K562 (cell line): ENCODE data around the gene AMPD3. TPM values are rescaled to one million over a fixed set of nuclear protein-coding genes. Genes with fewer than 3 reads are reported as not detected.

Experiments
- ATAC-seq: fragments of 200-7000 bp; cut with Tn5 transposase; 3 replicates; pipeline ENCODE4 v1.9.1; 2020; ENCODE audit warnings: moderate library complexity
- BruUV-seq: library from RNA; stranded (reverse); fragments of 400-500 nt; replicated peaks from 2 replicates; lab custom pipeline; 2021; lab: Mats Ljungman, UMichigan
- CTCF ChIA-PET: fragments of 300-600 bp; formaldehyde crosslinking; extraction: SDS; loops from one replicate; lab custom pipeline; 2021; ENCODE audit warnings: low intra/inter-chr PET ratio; lab: Yijun Ruan, JAX
- POLR2A ChIA-PET: fragments of 300-600, 350-650 bp; sonication (Branson Sonifier 250); formaldehyde crosslinking; extraction: SDS; loops from one replicate; lab custom pipeline; 2021; ENCODE audit warnings: antibody characterized with exemption, inconsistent platforms; lab: Yijun Ruan, JAX
- DNase-seq, 4 experiments: peaks; one replicate each; pipeline versions ENCODE4 v3.0.0 to v3.0.0-alpha.2; 2011 to 2018; ENCODE audit warnings: low spot score in 3 of 4, mixed read lengths in 3 of 4; ENCODE audit errors: extremely low read depth in 1 of 4
- FAIRE-seq: peaks from 2 replicates; lab custom pipeline; 2011; peaks lifted over from hg19 to GRCh38; lab: Jason Lieb, UNC
- H2AFZ ChIP-seq: 2 replicates; pipeline ENCODE4 v1.6.0; 2011; ENCODE audit warnings: low read depth, low read length, control low read depth, inconsistent platforms
- H3K27ac ChIP-seq: fragments of 200-600 bp; 3 replicates; pipeline ENCODE4 v1.8.0; 2011; ENCODE audit warnings: low read depth, mild to moderate bottlenecking, control low read depth, inconsistent platforms, low read length, moderate library complexity, mixed read lengths; ENCODE audit errors: extremely low read depth
- H3K27me3 ChIP-seq, 2 experiments: fragments of 300-600 bp in 1 of 2; 2 replicates in 1 of 2; 3 replicates in 1 of 2; pipeline versions ENCODE4 v1.6.0 to v1.8.0; 2011; ENCODE audit warnings: inconsistent platforms in 2 of 2, low read length in 2 of 2, mild to moderate bottlenecking in 1 of 2, mixed read lengths in 1 of 2, moderate library complexity in 1 of 2; ENCODE audit not compliant: control insufficient read depth in 2 of 2, insufficient read depth in 2 of 2
- H3K36me3 ChIP-seq: fragments of 300-600 bp; 3 replicates; pipeline ENCODE4 v1.8.0; 2011; ENCODE audit warnings: mild to moderate bottlenecking, low read length, inconsistent platforms; ENCODE audit not compliant: control insufficient read depth, insufficient read depth
- H3K4me1 ChIP-seq, 2 experiments: fragments of 200-600 bp in 1 of 2; replicated peaks in 1 of 2; 2 replicates in 1 of 2; 3 replicates in 1 of 2; pipeline versions ENCODE4 v1.5.1 to v1.8.0; 2011; ENCODE audit warnings: inconsistent platforms in 2 of 2, low read length in 2 of 2, mild to moderate bottlenecking in 1 of 2, mixed read lengths in 1 of 2, moderate library complexity in 1 of 2; ENCODE audit not compliant: control insufficient read depth in 2 of 2, insufficient read depth in 2 of 2
- H3K4me2 ChIP-seq: 2 replicates; pipeline ENCODE4 v1.6.1; 2011; ENCODE audit warnings: low read length, control low read depth, inconsistent platforms, mixed read lengths; ENCODE audit not compliant: insufficient read depth
- H3K4me3 ChIP-seq: fragments of 200-600 bp; sonication (generic), shearing (Covaris generic); 2 replicates; pipeline ENCODE4 v1.5.1; 2016; ENCODE audit warnings: control low read depth, inconsistent platforms
- H3K79me2 ChIP-seq: fragments of 200-600 bp; 3 replicates; pipeline ENCODE4 v1.8.0; 2011; ENCODE audit warnings: low read length, inconsistent platforms; ENCODE audit not compliant: control insufficient read depth, insufficient read depth
- H3K9ac ChIP-seq, 2 experiments: 2 replicates each; pipeline versions ENCODE4 v1.6.0 to v1.6.1; 2011; ENCODE audit warnings: low read depth in 2 of 2, low read length in 2 of 2, control low read depth in 1 of 2, inconsistent platforms in 1 of 2, mild to moderate bottlenecking in 1 of 2, mixed read lengths in 1 of 2; ENCODE audit not compliant: insufficient read depth in 1 of 2
- H3K9me1 ChIP-seq: one replicate; pipeline ENCODE4 v1.6.0; 2011; ENCODE audit warnings: inconsistent platforms, mild to moderate bottlenecking, low read length, moderate library complexity; ENCODE audit not compliant: control insufficient read depth, insufficient read depth
- H3K9me3 ChIP-seq: replicated peaks from 2 replicates; pipeline ENCODE4 v1.5.1; 2011; ENCODE audit warnings: low read depth, low read length, inconsistent platforms; ENCODE audit not compliant: control insufficient read depth, insufficient read depth
- H4K20me1 ChIP-seq: replicated peaks from 2 replicates; pipeline ENCODE4 v1.6.1; 2011; ENCODE audit warnings: low read length, inconsistent platforms, mixed read lengths; ENCODE audit not compliant: control insufficient read depth, insufficient read depth
- CTCF ChIP-seq, 3 experiments: IDR thresholded peaks in 2 of 3; conservative IDR thresholded peaks in 1 of 3; 2 replicates each; pipeline ENCODE4 v1.5.1; 2011 to 2012; ENCODE audit warnings: low read length in 3 of 3, mild to moderate bottlenecking in 3 of 3, control low read depth in 2 of 3, improper control_type of control experiment in 1 of 3, inconsistent platforms in 1 of 3, low read depth in 1 of 3, mixed read lengths in 1 of 3, moderate library complexity in 1 of 3; ENCODE audit not compliant: insufficient read depth in 2 of 3
- HMBOX1 ChIP-seq: sonication (generic); IDR thresholded peaks from 2 replicates; pipeline ENCODE4 v1.6.1; 2016
- SPI1 ChIP-seq: IDR thresholded peaks from 2 replicates; pipeline ENCODE4 v1.6.1; 2011; ENCODE audit warnings: low read depth, low read length, control low read depth, borderline replicate concordance
- WGBS: fragments of 100-300 bp; shearing (Covaris generic); methylation state at CpG from one replicate; pipeline ENCODE4 v1.1.6; 2016; ENCODE audit warnings: low coverage, mixed read lengths; ENCODE audit not compliant: insufficient coverage; ENCODE audit errors: missing lambda C conversion rate; 5-methylcytosine and 5-hydroxymethylcytosine counted together
- in situ Hi-C: fragments of 300-500 bp; cut with MboI; formaldehyde crosslinking; loops from 4 replicates; pipeline ENCODE4 v1.15.0; 2018; ENCODE audit warnings: inconsistent platforms, mixed read lengths
- intact Hi-C: fragments of 100-400 bp; cut with micrococcal nuclease; formaldehyde crosslinking; loops from 2 replicates; pipeline ENCODE4 v1.14.2; 2022
- polyA plus RNA-seq, 8 experiments: library from polyadenylated mRNA; depleted of rRNA in 4 of 8; stranded (reverse) in 5 of 8; unstranded in 3 of 8; fragments of >200 nt; fragmentation: Nextera tagmentation in 2 of 8; fragmentation: Illumina TruSeq in 1 of 8; extraction: Ambion mirVana in 2 of 8; extraction: Trizol in 1 of 8; gene quantifications; 2 replicates each; pipeline versions ENCODE4 v1.2.1 to v1.2.3, GENCODE V29; 2011 to 2014; ENCODE audit warnings: inconsistent platforms in 1 of 8, missing spikeins in 1 of 8
- total RNA-seq, 7 experiments: library from RNA; depleted of rRNA in 6 of 7; stranded (reverse); fragments of >200 nt in 6 of 7; fragmentation: Illumina TruSeq in 2 of 7; extraction: Trizol in 2 of 7; gene quantifications; 2 replicates each; pipeline versions ENCODE4 v1.2.1 to v1.2.3, GENCODE V29; 2011 to 2021; ENCODE audit warnings: low replicate concordance in 1 of 7

Gene AMPD3
- total and polyA plus RNA-seq, 9 of the 15 experiments (the other 6 are each of a cell fraction or from before 2014, with no cell fraction given): 4.4 to 23.6 (median 11.2) TPM

DNA sequence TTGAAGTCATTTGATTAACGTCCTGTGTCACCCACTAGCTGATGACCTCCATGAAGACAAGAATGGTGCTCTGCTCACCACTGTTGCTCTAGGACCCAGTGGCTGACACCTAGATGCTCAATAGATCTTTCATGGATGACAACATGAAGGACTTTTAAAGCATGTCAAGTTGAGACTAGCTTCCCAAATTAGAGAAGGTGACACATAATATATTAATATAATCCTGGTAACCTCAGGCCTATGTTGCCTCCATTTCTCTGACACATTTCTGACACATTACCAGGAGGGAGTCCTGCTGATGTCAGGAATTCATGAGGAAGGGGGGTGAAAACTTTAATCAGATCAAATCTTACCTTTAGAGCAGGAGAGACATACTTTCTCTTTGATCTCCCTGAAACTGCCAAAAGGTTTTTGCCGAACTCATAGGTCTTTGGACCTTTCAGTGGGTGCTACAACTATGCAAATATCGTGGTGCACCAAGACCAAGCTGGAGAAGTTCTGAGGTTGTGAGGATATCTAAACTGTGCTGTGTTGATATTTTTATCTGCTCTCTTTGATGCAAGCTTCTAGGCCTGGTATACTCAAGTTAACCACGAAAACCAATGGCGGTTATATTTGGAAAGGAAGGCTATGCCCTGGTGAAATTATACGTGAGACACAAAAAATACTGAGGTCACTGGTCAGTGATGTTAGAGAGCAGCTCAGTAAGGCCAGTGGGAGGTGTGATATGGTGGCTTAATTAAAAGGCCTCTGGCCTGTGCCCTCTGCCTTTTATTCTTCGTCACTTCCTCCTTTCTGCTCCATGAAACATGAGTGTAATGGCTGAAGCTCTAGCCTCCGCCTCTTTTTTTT is 13.2 kb upstream of the AMPD3 start:
- no peak overlapping the region for H3K9ac ChIP-seq
- no peaks in the 10 kb centered on the region for H3K36me3 ChIP-seq
- BruUV-seq: no TSS peak
- FAIRE-seq (peak; percentile 6), DNase-seq (no peak), ATAC-seq (no peak; the same call in 2 of the 3 replicates)
- no peaks in the 10 kb centered on the region for H4K20me1 ChIP-seq
- H3K4me2 ChIP-seq: no peak overlapping the region
- H3K27ac ChIP-seq: peak overlapping the region; percentile 12; the same call in 1 of the 3 replicates
- peaks cover 7 to 14% of the 10 kb centered on the region in 2 experiments for H3K4me1 ChIP-seq
- intact Hi-C loops: no loop called here
- peak overlapping the region; percentile 80 for H2AFZ ChIP-seq
- H3K79me2 ChIP-seq: no peaks in the 10 kb centered on the region
- H3K9me1 ChIP-seq: no peaks in the 10 kb centered on the region
- ChIA-PET POLR2A (interaction anchor here (1.1 to 1.2 kb wide), 2 partner anchors 14 to 17 kb away, joined by 3 to 6 read pairs; no protein-coding TSS in a partner anchor), CTCF (no interaction called here)
- no peak for TF ChIP-seq CTCF (IDR thresholded peaks at IDR 0.05 in 2 of 3, conservative IDR thresholded peaks at IDR 0.05 in 1 of 3; ENCODE audit: insufficient read depth in 2 of 3, low read depth in 1 of 3, low read length in 3 of 3)
- 0 out of 2 replicates have a peak, but pooled peaks have one; percentile 35 for TF ChIP-seq HMBOX1
- TF ChIP-seq SPI1: peak; percentile 58; the same call in 1 of the 2 replicates
- WGBS: 50% methylated on average over 7 of the region's 8 CpGs
- H3K4me3 ChIP-seq: no peak overlapping the region
- H3K9me3 ChIP-seq: no peaks in the 10 kb centered on the region
- in situ Hi-C loops: no loop called here
- H3K27me3 ChIP-seq: no peaks in the 10 kb centered on the region
